Pons (tissue), 1 donor: ENCODE measurements around the gene HNRNPCL4.
"Not testable (repeated sequence)": the region's sequence is repeated elsewhere in the genome, so short reads cannot be mapped to it uniquely, and the experiment has no call there.

Experiments used
- DNase-seq: peaks from one replicate; pipeline ENCODE4 v3.0.0-alpha.2; 2016; ENCODE audit warnings: low spot score

The HNRNPCL4 gene

GRCh38 chr1:13165531-13165930 lies at the start of gene HNRNPCL4:
Gene HNRNPCL4 (minus strand): TSS chr1:13165631. CDS start chr1:13165467, 164 bp downstream.
- DNase-seq: not testable (repeated sequence)

- DNase-seq: not testable (repeated sequence)
Observed at GRCh38 chr1:13208712-13209111, 43.3 kb upstream of the HNRNPCL4 start.

- not testable (repeated sequence) for DNase-seq
Observed at GRCh38 chr1:13201309-13201708, 35.9 kb upstream of the HNRNPCL4 start, which contains the start of gene PRAMEF13. Gene PRAMEF13 (minus strand): TSS chr1:13201409. CDS start chr1:13199589, 1,820 bp downstream.

GRCh38 chr1:13171548-13171947 lies 6.1 kb upstream of the HNRNPCL4 start, which contains the start of gene PRAMEF9:
Gene PRAMEF9 (plus strand): TSS chr1:13171848. CDS start chr1:13175281, 3,433 bp downstream.
- not testable (repeated sequence) for DNase-seq

- DNase-seq: not testable (repeated sequence)
Observed at GRCh38 chr1:13155909-13156308, 9.5 kb downstream of the HNRNPCL4 start, which contains the start of gene PRAMEF26. Gene PRAMEF26 (minus strand): TSS chr1:13156009. CDS start chr1:13153095, 2,914 bp downstream.

GRCh38 chr1:13116754-13117153 lies 48.7 kb downstream of the HNRNPCL4 start, which contains the start of gene HNRNPCL2:
Gene HNRNPCL2 (minus strand): TSS chr1:13116854. CDS start chr1:13116400, 454 bp downstream.
- not testable (repeated sequence) for DNase-seq
